Measurements from ENCODE around the gene TUBB3. TPM values are rescaled to one million over a fixed set of nuclear protein-coding genes. Genes with fewer than 3 reads are reported as not detected.

Gene TUBB3
- total and polyA plus RNA-seq, 9 of the 15 experiments (the other 6 are each of a cell fraction or from before 2014, with no cell fraction given) = 0.18 to 12.5 (median 5.0) TPM

DNA sequence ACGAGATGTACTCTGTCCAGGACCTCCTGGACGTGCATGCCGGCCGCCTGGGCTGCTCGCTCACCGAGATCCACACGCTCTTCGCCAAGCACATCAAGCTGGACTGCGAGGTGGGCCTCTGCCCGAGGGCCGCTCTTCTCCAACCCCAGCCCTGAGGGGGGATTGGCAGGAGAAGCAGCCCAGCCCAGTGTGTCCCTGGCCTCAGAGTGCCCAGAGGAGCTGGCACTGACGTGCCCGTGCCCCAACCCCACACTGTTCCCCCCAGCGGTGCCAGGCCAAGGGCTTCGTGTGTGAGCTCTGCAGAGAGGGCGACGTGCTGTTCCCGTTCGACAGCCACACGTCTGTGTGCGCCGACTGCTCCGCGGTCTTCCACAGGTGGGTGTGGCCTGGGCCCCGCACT, 41.1 kb downstream of the TUBB3 start (continued):
- TF ChIP-seq, protein P1, sequence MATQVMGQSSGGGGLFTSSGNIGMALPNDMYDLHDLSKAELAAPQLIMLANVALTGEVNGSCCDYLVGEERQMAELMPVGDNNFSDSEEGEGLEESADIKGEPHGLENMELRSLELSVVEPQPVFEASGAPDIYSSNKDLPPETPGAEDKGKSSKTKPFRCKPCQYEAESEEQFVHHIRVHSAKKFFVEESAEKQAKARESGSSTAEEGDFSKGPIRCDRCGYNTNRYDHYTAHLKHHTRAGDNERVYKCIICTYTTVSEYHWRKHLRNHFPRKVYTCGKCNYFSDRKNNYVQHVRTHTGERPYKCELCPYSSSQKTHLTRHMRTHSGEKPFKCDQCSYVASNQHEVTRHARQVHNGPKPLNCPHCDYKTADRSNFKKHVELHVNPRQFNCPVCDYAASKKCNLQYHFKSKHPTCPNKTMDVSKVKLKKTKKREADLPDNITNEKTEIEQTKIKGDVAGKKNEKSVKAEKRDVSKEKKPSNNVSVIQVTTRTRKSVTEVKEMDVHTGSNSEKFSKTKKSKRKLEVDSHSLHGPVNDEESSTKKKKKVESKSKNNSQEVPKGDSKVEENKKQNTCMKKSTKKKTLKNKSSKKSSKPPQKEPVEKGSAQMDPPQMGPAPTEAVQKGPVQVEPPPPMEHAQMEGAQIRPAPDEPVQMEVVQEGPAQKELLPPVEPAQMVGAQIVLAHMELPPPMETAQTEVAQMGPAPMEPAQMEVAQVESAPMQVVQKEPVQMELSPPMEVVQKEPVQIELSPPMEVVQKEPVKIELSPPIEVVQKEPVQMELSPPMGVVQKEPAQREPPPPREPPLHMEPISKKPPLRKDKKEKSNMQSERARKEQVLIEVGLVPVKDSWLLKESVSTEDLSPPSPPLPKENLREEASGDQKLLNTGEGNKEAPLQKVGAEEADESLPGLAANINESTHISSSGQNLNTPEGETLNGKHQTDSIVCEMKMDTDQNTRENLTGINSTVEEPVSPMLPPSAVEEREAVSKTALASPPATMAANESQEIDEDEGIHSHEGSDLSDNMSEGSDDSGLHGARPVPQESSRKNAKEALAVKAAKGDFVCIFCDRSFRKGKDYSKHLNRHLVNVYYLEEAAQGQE (IDR thresholded peaks at IDR 0.05; ENCODE audit: borderline replicate concordance) = no peak
- TF ChIP-seq, protein P1 (CRISPR knock-in tag; IDR thresholded peaks at IDR 0.05; ENCODE audit: low read depth) = no peak
- TF ChIP-seq KDM4B (IDR thresholded peaks at IDR 0.05; ENCODE audit: borderline replicate concordance in 2 of 2, low read depth in 1 of 2) = no peak
- TF ChIP-seq PML (IDR thresholded peaks at IDR 0.05; ENCODE audit: low read length) = no peak
- TF ChIP-seq ZNF124 (CRISPR knock-in tag; IDR thresholded peaks at IDR 0.05) = no peak
- TF ChIP-seq NFRKB (IDR thresholded peaks at IDR 0.05; ENCODE audit: low read depth) = no peak
- no peak for TF ChIP-seq ZNF184 (CRISPR knock-in tag; IDR thresholded peaks at IDR 0.05)
- TF ChIP-seq, protein P2, sequence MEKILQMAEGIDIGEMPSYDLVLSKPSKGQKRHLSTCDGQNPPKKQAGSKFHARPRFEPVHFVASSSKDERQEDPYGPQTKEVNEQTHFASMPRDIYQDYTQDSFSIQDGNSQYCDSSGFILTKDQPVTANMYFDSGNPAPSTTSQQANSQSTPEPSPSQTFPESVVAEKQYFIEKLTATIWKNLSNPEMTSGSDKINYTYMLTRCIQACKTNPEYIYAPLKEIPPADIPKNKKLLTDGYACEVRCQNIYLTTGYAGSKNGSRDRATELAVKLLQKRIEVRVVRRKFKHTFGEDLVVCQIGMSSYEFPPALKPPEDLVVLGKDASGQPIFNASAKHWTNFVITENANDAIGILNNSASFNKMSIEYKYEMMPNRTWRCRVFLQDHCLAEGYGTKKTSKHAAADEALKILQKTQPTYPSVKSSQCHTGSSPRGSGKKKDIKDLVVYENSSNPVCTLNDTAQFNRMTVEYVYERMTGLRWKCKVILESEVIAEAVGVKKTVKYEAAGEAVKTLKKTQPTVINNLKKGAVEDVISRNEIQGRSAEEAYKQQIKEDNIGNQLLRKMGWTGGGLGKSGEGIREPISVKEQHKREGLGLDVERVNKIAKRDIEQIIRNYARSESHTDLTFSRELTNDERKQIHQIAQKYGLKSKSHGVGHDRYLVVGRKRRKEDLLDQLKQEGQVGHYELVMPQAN (IDR thresholded peaks at IDR 0.05; ENCODE audit: borderline replicate concordance) = no peak
- TF ChIP-seq KLF10 (CRISPR knock-in tag; IDR thresholded peaks at IDR 0.05) = no peak
- TF ChIP-seq SAFB (IDR thresholded peaks at IDR 0.05; ENCODE audit: borderline replicate concordance, low read depth, low read length) = no peak
- no peak for TF ChIP-seq FOSL1 (tag; conservative IDR thresholded peaks at IDR 0.05)
- no peak for TF ChIP-seq L3MBTL2 (IDR thresholded peaks at IDR 0.05)
- TF ChIP-seq RBM15 (IDR thresholded peaks at IDR 0.05; ENCODE audit: insufficient read depth, low read length) = no peak

Data from K562 (cell line).